Chondrocyte (in vitro differentiated cells): ENCODE results near the gene TIMM17A. TPM values are rescaled to one million over a fixed set of nuclear protein-coding genes. Genes with fewer than 3 reads are reported as not detected.

Experiments used
- DNase-seq: peaks from one replicate; pipeline ENCODE4 v3.0.0; 2021; ENCODE audit warnings: mixed read lengths, low spot score
- H3K27ac Mint-ChIP-seq: one replicate; pipeline ENCODE4 v1.8.0; 2021; ENCODE audit warnings: mild to moderate bottlenecking, moderate library complexity, mixed read lengths; ENCODE audit not compliant: unreplicated experiment
- H3K27me3 Mint-ChIP-seq: 2 replicates; pipeline ENCODE4 v1.8.0; 2021; ENCODE audit warnings: low read depth, mixed read lengths
- H3K36me3 Mint-ChIP-seq: 2 replicates; pipeline ENCODE4 v1.8.0; 2021; ENCODE audit warnings: low read depth, mixed read lengths
- H3K4me1 Mint-ChIP-seq: 2 replicates; pipeline ENCODE4 v1.8.0; 2021; ENCODE audit warnings: low read depth, mild to moderate bottlenecking, mixed read lengths
- H3K4me3 Mint-ChIP-seq: one replicate; pipeline ENCODE4 v1.8.0; 2021; ENCODE audit warnings: mild to moderate bottlenecking, moderate library complexity, mixed read lengths; ENCODE audit not compliant: unreplicated experiment
- H3K9me3 Mint-ChIP-seq: 2 replicates; pipeline ENCODE4 v1.8.0; 2021; ENCODE audit warnings: low read depth, mixed read lengths
- total RNA-seq: library from RNA; stranded (reverse); gene quantifications from 3 replicates; pipeline ENCODE4 v1.2.1, GENCODE V29; 2021
- TF ChIP-seq, protein P1 (sequence below): fragments of 200-600 bp; sonication (generic); IDR thresholded peaks from 2 replicates; pipeline ENCODE4 v1.5.0; 2021; ENCODE audit warnings: antibody characterized with exemption, mild to moderate bottlenecking, moderate library complexity

Gene TIMM17A
- total RNA-seq, 1 donor from 2014 or later: 68.5 TPM

DNA sequence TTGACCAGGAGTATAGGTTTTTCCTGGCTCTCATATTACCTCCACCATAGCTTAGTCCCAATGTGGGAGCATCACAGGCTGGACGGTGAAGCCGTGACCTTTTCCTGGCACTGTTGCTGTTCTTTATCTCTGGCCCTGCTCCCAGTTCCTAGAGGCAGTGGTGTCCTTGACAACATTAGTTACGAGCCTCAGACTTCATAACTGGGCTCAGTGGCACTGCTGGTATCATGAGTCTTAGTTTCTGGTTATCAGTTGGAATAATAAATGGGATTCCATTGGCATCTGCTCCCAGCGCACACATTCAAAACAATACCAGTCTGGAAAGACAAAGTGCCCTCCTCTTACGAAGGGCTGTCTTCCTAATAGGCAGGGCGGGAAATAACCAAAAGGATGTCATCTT lies 35.1 kb downstream of the TIMM17A start:
- peak; percentile 9 for DNase-seq
- peaks cover 35% of the 10 kb centered on the region for H3K36me3 Mint-ChIP-seq

DNA sequence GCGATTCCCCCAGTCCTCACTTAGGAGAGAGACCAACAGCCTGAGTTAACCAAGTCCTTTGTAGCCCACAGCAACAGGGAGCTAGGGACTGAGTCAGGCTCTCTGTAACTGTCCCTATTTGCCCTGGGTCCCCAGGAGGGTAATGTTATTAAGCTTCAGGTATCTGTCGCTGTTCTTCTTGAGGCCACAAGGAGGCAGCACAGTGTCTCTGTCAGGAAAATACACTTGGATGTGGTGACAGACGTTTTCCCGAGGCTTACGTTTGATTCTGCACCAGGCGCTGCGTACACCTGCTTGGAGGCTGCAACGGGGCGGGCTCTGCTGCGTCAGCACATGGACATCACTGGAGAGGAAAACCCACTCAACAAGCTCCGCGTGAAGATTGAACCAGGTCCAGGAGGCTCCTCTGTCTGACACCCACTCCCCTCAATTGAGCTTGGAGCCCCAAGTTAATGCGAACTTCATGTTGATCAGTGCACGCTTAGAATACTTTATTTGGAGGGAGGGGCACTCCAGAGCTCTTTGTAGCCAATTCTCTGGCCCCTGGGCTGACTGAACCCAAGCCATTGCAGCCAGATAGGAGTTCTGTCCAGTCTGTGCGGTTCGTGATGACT lies 44.4 kb downstream of the TIMM17A start:
- TF ChIP-seq, protein P1, sequence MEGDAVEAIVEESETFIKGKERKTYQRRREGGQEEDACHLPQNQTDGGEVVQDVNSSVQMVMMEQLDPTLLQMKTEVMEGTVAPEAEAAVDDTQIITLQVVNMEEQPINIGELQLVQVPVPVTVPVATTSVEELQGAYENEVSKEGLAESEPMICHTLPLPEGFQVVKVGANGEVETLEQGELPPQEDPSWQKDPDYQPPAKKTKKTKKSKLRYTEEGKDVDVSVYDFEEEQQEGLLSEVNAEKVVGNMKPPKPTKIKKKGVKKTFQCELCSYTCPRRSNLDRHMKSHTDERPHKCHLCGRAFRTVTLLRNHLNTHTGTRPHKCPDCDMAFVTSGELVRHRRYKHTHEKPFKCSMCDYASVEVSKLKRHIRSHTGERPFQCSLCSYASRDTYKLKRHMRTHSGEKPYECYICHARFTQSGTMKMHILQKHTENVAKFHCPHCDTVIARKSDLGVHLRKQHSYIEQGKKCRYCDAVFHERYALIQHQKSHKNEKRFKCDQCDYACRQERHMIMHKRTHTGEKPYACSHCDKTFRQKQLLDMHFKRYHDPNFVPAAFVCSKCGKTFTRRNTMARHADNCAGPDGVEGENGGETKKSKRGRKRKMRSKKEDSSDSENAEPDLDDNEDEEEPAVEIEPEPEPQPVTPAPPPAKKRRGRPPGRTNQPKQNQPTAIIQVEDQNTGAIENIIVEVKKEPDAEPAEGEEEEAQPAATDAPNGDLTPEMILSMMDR: peak; percentile 84
- H3K27ac Mint-ChIP-seq: no peak overlapping the region
- no peaks in the 10 kb centered on the region for H3K27me3 Mint-ChIP-seq
- H3K9me3 Mint-ChIP-seq: no peaks in the 10 kb centered on the region
- H3K4me3 Mint-ChIP-seq: no peak overlapping the region
- peaks cover 46% of the 10 kb centered on the region for H3K36me3 Mint-ChIP-seq
- H3K4me1 Mint-ChIP-seq: no peaks in the 10 kb centered on the region
- DNase-seq: no peak

More for the DNA sequence above, 35.1 kb downstream of the TIMM17A start:
- Mint-ChIP-seq H3K27me3 (no peaks in the 10 kb centered on the region), H3K27ac (no peak overlapping the region), H3K4me1 (peaks cover 7% of the 10 kb centered on the region), H3K4me3 (no peak overlapping the region), H3K9me3 (no peaks in the 10 kb centered on the region)
- TF ChIP-seq, protein P1: no peak

- peaks cover 34% of the 10 kb centered on the region for H3K36me3 Mint-ChIP-seq
- TF ChIP-seq, protein P1: peak; percentile 24
- no peak overlapping the region for H3K27ac Mint-ChIP-seq
- peaks cover 11% of the 10 kb centered on the region for H3K4me1 Mint-ChIP-seq
- no peaks in the 10 kb centered on the region for H3K27me3 Mint-ChIP-seq
- H3K4me3 Mint-ChIP-seq: no peak overlapping the region
- H3K9me3 Mint-ChIP-seq: no peaks in the 10 kb centered on the region
- DNase-seq: no peak
Observed at GRCh38 chr1:202002507-202002906, 47.2 kb downstream of the TIMM17A start.

- no peaks in the 10 kb centered on the region for H3K9me3 Mint-ChIP-seq
- H3K4me3 Mint-ChIP-seq: no peak overlapping the region
- H3K27ac Mint-ChIP-seq: no peak overlapping the region
- H3K27me3 Mint-ChIP-seq: peaks cover 2% of the 10 kb centered on the region
- peaks cover 29% of the 10 kb centered on the region for H3K36me3 Mint-ChIP-seq
- no peak for DNase-seq
- peaks cover 16% of the 10 kb centered on the region for H3K4me1 Mint-ChIP-seq
- TF ChIP-seq, protein P1: no peak
Observed at GRCh38 chr1:202004711-202005110, 49.4 kb downstream of the TIMM17A start.

DNA sequence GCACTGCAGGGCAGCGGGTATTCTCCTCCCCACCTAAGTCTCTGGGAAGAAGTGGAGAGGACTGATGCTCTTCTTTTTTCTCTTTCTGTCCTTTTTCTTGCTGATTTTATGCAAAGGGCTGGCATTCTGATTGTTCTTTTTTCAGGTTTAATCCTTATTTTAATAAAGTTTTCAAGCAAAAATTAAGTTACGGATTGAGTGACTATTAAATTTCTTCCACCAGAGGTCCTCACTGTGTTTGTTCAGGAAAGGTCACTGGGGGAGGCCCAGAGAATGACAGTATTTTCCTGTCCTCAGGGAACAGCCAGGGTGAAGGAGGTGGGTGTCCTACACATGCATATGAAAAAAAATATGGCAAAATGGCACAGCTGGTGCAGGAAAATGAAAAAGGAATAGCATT lies 50.7 kb downstream of the TIMM17A start:
- H3K36me3 Mint-ChIP-seq: peaks cover 22% of the 10 kb centered on the region
- peak overlapping the region; percentile 36 for H3K27ac Mint-ChIP-seq
- no peak overlapping the region for H3K4me3 Mint-ChIP-seq
- no peak for DNase-seq
- peaks cover 23% of the 10 kb centered on the region for H3K4me1 Mint-ChIP-seq
- TF ChIP-seq, protein P1: peak; percentile 83
- H3K9me3 Mint-ChIP-seq: no peaks in the 10 kb centered on the region
- peaks cover 2% of the 10 kb centered on the region for H3K27me3 Mint-ChIP-seq
